ENCODE measurements around the gene PCAT6. TPM values are rescaled to one million over a fixed set of nuclear protein-coding genes. Genes with fewer than 3 reads are reported as not detected.

Gene PCAT6
- total RNA-seq, 1 experiment from 2014 or later, result 4.8 TPM

DNA sequence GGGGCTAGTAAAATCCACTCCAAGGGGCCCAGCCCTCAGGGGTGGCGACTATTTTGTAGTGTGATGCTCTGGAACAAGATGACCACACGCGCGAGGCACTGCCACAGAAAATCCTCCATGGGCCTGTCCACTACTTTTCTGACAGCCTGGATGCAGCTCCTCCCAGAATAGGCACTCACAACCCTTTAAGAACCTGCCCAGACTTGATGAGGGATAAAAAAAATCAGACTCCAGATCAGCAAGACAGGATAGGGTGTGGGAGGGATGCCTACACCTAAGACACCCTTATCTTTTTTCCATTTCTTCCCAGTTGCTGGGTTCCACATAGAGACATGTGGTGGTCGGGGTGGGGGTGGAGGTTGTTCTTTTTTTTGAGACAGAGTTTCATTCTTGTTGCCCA lies 33.5 kb downstream of the PCAT6 start:
- H4K91ac ChIP-seq (ENCODE audit: insufficient read length, low read depth, low read length), result no peak overlapping the region
- DNase-seq, result no peak
- no peak overlapping the region for H2AK5ac ChIP-seq (ENCODE audit: insufficient read length, low read length)
- H2BK12ac ChIP-seq (ENCODE audit: insufficient read length, low read depth, low read length), result no peak overlapping the region
- no peak overlapping the region for H4K8ac ChIP-seq (replicated peaks; ENCODE audit: insufficient read length, low read depth, low read length)
- H3K79me2 ChIP-seq (ENCODE audit: insufficient read depth, low read length), result no peaks in the 10 kb centered on the region
- H3K9ac ChIP-seq (ENCODE audit: extremely low read depth, insufficient read length, low read length), result no peak overlapping the region
- H3K23me2 ChIP-seq (ENCODE audit: insufficient read length, low read depth, low read length, poor library complexity, severe bottlenecking), result no peaks in the 10 kb centered on the region
- no peak overlapping the region for H3K27ac ChIP-seq (ENCODE audit: insufficient read length, low read depth, low read length)
- no peak overlapping the region for H2BK15ac ChIP-seq (ENCODE audit: low read depth, low read length)
- no peak overlapping the region for H3K56ac ChIP-seq (ENCODE audit: insufficient read length, low read depth, low read length)
- peak overlapping the region in 1 of 3 experiments; percentile 14; a peak in 1 of 7 replicates for H3K27ac Mint-ChIP-seq
- H3K9me3 Mint-ChIP-seq, result no peaks in the 10 kb centered on the region
- H2AFZ ChIP-seq (ENCODE audit: low read length), result no peak overlapping the region
- peaks cover 0 to 2% (median 1%) of the 10 kb centered on the region in 3 experiments; a peak in 1 of 7 replicates for H3K36me3 Mint-ChIP-seq (ENCODE audit: insufficient read depth in 1 of 3, low read depth in 3 of 3)
- no peaks in the 10 kb centered on the region for H3K79me1 ChIP-seq (ENCODE audit: insufficient read depth, low read depth, low read length, poor library complexity, severe bottlenecking)
- H3K27me3 ChIP-seq (ENCODE audit: insufficient read depth, low read length), result no peaks in the 10 kb centered on the region
- no peak for TF ChIP-seq CTCF (conservative IDR thresholded peaks at IDR 0.05)
- peaks cover 10 to 14% of the 10 kb centered on the region in 2 experiments for H3K4me1 Mint-ChIP-seq
- no peak overlapping the region for H4K5ac ChIP-seq (ENCODE audit: insufficient read length, low read depth, low read length)
- H3K4me3 Mint-ChIP-seq, result no peak overlapping the region
- no peak overlapping the region for H3T11ph ChIP-seq (ENCODE audit: low read length)
- H3K14ac ChIP-seq (ENCODE audit: insufficient read depth, low read length), result no peak overlapping the region
- no peak overlapping the region for H3K23ac ChIP-seq (ENCODE audit: insufficient read length, low read depth, low read length)
- H2BK20ac ChIP-seq (ENCODE audit: low read depth, low read length, poor library complexity, severe bottlenecking), result no peak overlapping the region
- no peaks in the 10 kb centered on the region for H3K4me1 ChIP-seq (ENCODE audit: insufficient read depth, low read length)
- no CpG with 5 or more reads among the region's 5 CpGs for WGBS (ENCODE audit: extremely low coverage, insufficient read length, low lambda C conversion rate)
- H3K27me3 Mint-ChIP-seq (ENCODE audit: low read depth), result no peaks in the 10 kb centered on the region; the same call in none of the 2 replicates
- no peaks in the 10 kb centered on the region for H3K9me3 ChIP-seq (ENCODE audit: control insufficient read depth, low read depth, low read length)
- no peak overlapping the region for H3K18ac ChIP-seq (ENCODE audit: insufficient read length, low read depth, low read length)
- H2BK120ac ChIP-seq (ENCODE audit: low read depth, low read length, poor library complexity, severe bottlenecking), result no peak overlapping the region
- H3K4ac ChIP-seq (ENCODE audit: low read depth, low read length), result no peak overlapping the region
- H2BK5ac ChIP-seq (ENCODE audit: insufficient read length, low read length), result no peak overlapping the region
- no peaks in the 10 kb centered on the region for H4K20me1 ChIP-seq (ENCODE audit: control insufficient read depth, insufficient read depth, insufficient read length)
- H3K4me2 ChIP-seq (ENCODE audit: insufficient read depth, insufficient read length, low read length), result no peak overlapping the region
